ENCODE measurements around the gene EIF5A. TPM values are rescaled to one million over a fixed set of nuclear protein-coding genes. Genes with fewer than 3 reads are reported as not detected.

EIF5A gene
- total and polyA plus RNA-seq, 12 donors, result 197 to 716 (median 267) TPM

DNA sequence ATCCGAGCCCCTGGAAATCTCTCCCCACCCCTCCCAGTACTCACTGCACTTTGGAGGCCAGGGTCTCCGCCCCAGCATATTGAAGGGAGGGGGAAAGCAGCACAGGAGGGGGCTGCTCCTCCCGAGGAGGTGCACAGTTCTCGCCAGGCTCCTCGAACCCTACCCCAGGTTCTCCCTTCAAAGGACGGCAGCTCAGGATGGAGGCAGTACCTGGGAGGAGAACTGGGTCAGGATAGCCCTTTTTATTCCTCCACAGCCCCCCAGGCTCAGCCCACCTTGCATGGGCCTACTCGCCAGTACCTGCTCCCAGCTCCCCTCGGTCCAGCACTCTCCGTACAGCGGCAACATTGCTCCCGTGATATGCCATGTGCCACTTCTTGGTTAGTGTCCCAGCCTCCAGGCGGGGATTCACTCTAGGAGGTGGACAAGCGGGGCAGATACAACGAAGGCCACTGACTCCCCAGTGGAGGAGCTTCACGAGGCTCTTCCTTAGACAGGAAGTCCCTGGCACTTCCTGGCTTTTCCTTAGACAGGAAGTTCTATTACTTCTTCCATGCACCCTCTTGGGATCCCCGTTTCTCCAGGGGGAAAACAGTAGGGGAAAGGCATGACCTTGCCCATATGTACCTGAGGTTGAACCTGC lies 9.9 kb downstream of the EIF5A start:
- intact Hi-C loops (cut with DNase I), result no loop called here
- no peaks in the 10 kb centered on the region for H3K27me3 ChIP-seq
- no peak overlapping the region for H3K4me3 ChIP-seq
- TF ChIP-seq, protein P1, sequence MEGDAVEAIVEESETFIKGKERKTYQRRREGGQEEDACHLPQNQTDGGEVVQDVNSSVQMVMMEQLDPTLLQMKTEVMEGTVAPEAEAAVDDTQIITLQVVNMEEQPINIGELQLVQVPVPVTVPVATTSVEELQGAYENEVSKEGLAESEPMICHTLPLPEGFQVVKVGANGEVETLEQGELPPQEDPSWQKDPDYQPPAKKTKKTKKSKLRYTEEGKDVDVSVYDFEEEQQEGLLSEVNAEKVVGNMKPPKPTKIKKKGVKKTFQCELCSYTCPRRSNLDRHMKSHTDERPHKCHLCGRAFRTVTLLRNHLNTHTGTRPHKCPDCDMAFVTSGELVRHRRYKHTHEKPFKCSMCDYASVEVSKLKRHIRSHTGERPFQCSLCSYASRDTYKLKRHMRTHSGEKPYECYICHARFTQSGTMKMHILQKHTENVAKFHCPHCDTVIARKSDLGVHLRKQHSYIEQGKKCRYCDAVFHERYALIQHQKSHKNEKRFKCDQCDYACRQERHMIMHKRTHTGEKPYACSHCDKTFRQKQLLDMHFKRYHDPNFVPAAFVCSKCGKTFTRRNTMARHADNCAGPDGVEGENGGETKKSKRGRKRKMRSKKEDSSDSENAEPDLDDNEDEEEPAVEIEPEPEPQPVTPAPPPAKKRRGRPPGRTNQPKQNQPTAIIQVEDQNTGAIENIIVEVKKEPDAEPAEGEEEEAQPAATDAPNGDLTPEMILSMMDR (IDR thresholded peaks at IDR 0.05), result no peak
- no peaks in the 10 kb centered on the region for H3K9me3 ChIP-seq
- H3K36me3 ChIP-seq, result peaks cover 7 to 85% (median 60%) of the 10 kb centered on the region in 9 donors
- DNase-seq, result no peak
- H3K4me1 ChIP-seq, result peaks cover 12 to 38% (median 32%) of the 10 kb centered on the region in 9 donors
- ATAC-seq, result no peak
- H3K27ac ChIP-seq, result no peak overlapping the region
- 80 to 86% methylated on average over 16 of the region's 16 CpGs for WGBS, 2 donors

DNA sequence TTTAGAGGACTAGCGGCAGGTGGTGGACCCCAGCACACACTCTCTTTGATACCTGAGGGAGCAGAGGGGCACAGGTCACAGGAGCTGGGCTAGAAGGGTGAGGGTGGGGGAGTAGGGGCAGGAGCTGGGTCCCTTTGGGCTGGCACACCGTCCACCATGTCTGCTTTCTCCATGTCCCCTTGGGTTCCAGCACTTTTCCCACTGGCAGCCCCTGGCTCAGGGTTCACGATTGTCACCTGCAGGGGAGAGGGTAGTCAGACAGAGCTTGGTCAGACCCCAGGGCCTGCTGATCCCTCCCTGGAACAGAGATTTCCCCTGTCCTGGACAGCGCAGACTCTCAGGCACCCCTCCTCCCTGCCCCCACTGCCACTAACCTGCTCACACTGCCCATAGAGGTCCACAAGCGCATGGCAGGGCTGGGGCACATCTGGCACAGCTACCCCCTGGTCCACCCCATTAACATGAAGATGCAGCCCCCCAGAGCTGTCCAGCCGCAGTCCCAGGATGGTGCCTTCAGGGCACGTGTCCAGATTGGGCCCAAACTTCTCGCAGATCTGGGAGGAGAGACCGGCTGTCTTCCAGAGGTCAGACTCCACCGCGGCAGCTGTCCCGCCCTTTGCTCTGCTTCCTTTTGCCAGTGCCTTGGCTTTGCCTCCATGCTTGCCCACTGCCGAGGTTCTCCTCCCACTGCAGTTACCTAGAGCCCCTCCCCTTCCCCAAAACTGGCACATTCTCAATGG lies 10.9 kb downstream of the EIF5A start:
- no peak for DNase-seq
- intact Hi-C loops (cut with DNase I), result no loop called here
- ATAC-seq, result no peak
- WGBS, 2 donors, result 93 to 94% methylated on average over 13 of the region's 13 CpGs
- no peak overlapping the region for H3K27ac ChIP-seq
- H3K4me3 ChIP-seq, result no peak overlapping the region
- H3K36me3 ChIP-seq, result peaks cover 4 to 85% (median 60%) of the 10 kb centered on the region in 9 donors
- TF ChIP-seq, protein P1 (IDR thresholded peaks at IDR 0.05), result no peak
- no peaks in the 10 kb centered on the region for H3K9me3 ChIP-seq
- no peaks in the 10 kb centered on the region for H3K27me3 ChIP-seq
- peaks cover 7 to 27% (median 23%) of the 10 kb centered on the region in 9 donors for H3K4me1 ChIP-seq

DNA sequence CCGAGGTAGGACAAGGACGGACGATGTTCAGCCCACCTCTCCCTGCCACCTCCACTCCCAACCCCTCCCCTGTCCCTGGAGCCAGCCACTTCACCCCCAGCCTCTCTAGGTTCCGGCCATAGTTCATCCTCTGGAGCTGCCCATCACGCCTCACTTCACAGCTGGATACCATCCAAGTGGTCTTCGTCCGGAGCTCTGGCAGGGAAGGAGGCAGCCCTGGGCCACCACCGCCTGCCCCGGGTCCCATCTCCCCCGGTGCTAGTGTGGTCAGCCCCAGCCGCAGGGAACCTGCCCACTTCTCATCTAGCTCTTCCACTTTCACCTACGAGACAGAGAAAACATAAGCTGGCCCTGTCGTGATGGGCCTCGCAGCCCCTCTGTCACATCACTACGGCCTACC lies 14.0 kb downstream of the EIF5A start:
- TF ChIP-seq, protein P1 (IDR thresholded peaks at IDR 0.05), result no peak
- no peak overlapping the region for H3K27ac ChIP-seq
- ATAC-seq (no peak), DNase-seq (no peak)
- H3K27me3 ChIP-seq, result no peaks in the 10 kb centered on the region
- WGBS, 2 donors, result 86 to 90% methylated on average over 15 of the region's 15 CpGs
- H3K9me3 ChIP-seq, result no peaks in the 10 kb centered on the region
- H3K4me1 ChIP-seq, result peaks cover 0 to 4% (median 0%) of the 10 kb centered on the region in 9 donors
- intact Hi-C loops (cut with DNase I), result no loop called here
- no peak overlapping the region for H3K4me3 ChIP-seq
- peaks cover 6 to 99% (median 70%) of the 10 kb centered on the region in 9 donors for H3K36me3 ChIP-seq

DNA sequence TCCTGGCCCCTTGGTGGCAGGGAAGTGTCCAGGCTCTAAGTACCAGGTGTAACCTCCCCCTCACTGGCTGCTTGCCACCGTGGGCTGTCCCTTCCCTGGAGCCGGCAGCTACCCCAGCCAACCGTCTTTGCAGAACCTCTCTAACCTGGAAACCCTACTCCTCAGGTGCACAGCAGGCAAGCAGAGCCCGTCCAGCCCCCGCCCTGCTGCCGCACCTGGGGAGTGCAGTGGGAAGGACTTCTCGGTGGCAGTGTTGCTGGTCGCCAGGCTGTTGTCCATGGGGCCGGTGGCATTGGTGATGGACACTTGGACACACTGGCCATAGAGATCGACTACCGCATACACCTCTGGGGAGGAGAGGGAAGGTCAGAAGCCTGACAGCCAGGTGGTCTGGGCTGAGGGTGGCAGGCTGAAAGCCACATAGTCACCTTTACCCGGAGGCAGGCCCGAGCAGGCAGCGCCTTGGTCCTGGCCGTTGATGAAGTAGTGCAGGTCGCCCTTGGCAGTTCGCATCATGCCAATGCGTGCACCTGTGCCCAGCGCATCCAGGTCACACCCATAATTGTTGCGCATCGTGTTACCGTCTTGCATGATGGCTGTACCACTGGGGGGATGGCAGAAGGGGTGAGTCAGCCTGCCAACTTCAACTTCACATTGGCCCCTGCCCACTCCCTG lies 15.2 kb downstream of the EIF5A start:
- intact Hi-C loops (cut with DNase I), result no loop called here
- no peak for ATAC-seq

More for the DNA sequence above, 15.2 kb downstream of the EIF5A start:
- no peaks in the 10 kb centered on the region for H3K9me3 ChIP-seq
- no peaks in the 10 kb centered on the region for H3K27me3 ChIP-seq
- DNase-seq, result no peak
- H3K4me3 ChIP-seq, result no peak overlapping the region
- H3K27ac ChIP-seq, result no peak overlapping the region
- H3K4me1 ChIP-seq, result peaks cover 0 to 6% (median 2%) of the 10 kb centered on the region in 9 donors
- TF ChIP-seq, protein P1 (IDR thresholded peaks at IDR 0.05), result no peak
- WGBS, 2 donors, result 91 to 93% methylated on average over 22 of the region's 22 CpGs
- peaks cover 6 to 91% (median 60%) of the 10 kb centered on the region in 9 donors for H3K36me3 ChIP-seq

All from heart right ventricle (tissue), 16 donors.